AG09309 (cell line): ENCODE measurements around the gene CAPZB.

Experiments used
- DNase-seq: peaks from one replicate; pipeline ENCODE4 v3.0.0-alpha.2; 2010; ENCODE audit warnings: low read depth
- H3K4me3 ChIP-seq: 2 replicates; pipeline ENCODE4 v1.5.1; 2011; ENCODE audit warnings: mild to moderate bottlenecking, low read depth, low read length, moderate library complexity; ENCODE audit not compliant: control insufficient read depth
- TF ChIP-seq, protein P1 (sequence below): IDR thresholded peaks from 2 replicates; pipeline ENCODE4 v1.5.1; 2011; ENCODE audit warnings: mild to moderate bottlenecking, low read depth, low read length, inconsistent platforms; ENCODE audit not compliant: insufficient read depth, control insufficient read depth; ENCODE audit errors: missing control alignments

The CAPZB gene

GRCh38 chr1:19359357-19359756 is 126.0 kb downstream of the CAPZB start:
- DNase-seq = no peak
- TF ChIP-seq, protein P1, sequence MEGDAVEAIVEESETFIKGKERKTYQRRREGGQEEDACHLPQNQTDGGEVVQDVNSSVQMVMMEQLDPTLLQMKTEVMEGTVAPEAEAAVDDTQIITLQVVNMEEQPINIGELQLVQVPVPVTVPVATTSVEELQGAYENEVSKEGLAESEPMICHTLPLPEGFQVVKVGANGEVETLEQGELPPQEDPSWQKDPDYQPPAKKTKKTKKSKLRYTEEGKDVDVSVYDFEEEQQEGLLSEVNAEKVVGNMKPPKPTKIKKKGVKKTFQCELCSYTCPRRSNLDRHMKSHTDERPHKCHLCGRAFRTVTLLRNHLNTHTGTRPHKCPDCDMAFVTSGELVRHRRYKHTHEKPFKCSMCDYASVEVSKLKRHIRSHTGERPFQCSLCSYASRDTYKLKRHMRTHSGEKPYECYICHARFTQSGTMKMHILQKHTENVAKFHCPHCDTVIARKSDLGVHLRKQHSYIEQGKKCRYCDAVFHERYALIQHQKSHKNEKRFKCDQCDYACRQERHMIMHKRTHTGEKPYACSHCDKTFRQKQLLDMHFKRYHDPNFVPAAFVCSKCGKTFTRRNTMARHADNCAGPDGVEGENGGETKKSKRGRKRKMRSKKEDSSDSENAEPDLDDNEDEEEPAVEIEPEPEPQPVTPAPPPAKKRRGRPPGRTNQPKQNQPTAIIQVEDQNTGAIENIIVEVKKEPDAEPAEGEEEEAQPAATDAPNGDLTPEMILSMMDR = no peak
- H3K4me3 ChIP-seq = no peak overlapping the region

GRCh38 chr1:19358710-19359109 is 126.6 kb downstream of the CAPZB start:
- no peak overlapping the region for H3K4me3 ChIP-seq
- DNase-seq = no peak
- TF ChIP-seq, protein P1 = no peak

- TF ChIP-seq, protein P1 = no peak
- DNase-seq = no peak
- H3K4me3 ChIP-seq = no peak overlapping the region
Measured at GRCh38 chr1:19357299-19357986, 127.9 kb downstream of the CAPZB start.

DNA sequence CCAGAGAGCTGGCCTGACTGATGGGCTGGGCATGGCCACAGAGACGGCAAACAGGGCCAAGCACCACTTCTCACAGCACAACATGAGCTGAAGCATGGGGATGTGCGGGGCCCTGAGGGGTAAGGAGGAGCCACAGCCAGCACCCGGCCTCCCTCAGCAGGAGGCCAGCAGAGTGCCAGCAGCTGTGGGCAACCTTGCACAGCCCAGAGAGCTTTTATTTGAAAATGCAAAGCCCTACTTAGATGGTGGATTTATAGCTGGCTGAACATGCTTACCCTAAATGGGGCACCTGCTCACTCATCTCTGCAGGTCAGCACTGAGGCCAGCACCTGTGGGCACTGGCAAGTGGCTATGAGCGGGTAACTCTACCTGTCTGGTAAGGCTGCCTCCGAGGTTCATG is 129.1 kb downstream of the CAPZB start:
- TF ChIP-seq, protein P1 = no peak
- no peak overlapping the region for H3K4me3 ChIP-seq
- no peak for DNase-seq

- no peak overlapping the region for H3K4me3 ChIP-seq
- DNase-seq = no peak
- TF ChIP-seq, protein P1 = no peak
Measured at GRCh38 chr1:19354531-19354981, 130.8 kb downstream of the CAPZB start.

DNA sequence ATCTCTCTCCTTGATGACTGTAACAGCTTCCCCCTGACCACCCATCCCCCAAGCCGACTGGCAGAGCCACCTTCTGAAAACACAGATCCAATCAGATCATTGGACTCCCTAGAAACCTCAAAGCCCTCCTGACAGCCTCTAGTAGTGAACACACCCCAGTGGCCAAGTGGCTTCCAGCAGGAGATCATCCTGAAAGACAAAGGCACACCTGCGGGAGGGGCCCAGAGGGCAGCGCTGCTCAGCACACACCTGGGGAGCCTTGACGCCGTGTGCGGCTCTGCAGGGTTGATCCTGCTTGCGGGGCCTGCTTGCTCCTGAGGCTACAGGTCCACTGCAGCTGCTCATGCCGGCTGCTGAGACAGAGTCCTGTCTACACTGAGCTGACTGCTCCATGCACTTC is 131.7 kb downstream of the CAPZB start:
- DNase-seq = no peak
- TF ChIP-seq, protein P1 = no peak
- H3K4me3 ChIP-seq = no peak overlapping the region
